ENCODE data around the gene RIC8A. TPM values are rescaled to one million over a fixed set of nuclear protein-coding genes. Genes with fewer than 3 reads are reported as not detected.

Gene RIC8A
- polyA plus RNA-seq, 1 experiment = 242 TPM

DNA sequence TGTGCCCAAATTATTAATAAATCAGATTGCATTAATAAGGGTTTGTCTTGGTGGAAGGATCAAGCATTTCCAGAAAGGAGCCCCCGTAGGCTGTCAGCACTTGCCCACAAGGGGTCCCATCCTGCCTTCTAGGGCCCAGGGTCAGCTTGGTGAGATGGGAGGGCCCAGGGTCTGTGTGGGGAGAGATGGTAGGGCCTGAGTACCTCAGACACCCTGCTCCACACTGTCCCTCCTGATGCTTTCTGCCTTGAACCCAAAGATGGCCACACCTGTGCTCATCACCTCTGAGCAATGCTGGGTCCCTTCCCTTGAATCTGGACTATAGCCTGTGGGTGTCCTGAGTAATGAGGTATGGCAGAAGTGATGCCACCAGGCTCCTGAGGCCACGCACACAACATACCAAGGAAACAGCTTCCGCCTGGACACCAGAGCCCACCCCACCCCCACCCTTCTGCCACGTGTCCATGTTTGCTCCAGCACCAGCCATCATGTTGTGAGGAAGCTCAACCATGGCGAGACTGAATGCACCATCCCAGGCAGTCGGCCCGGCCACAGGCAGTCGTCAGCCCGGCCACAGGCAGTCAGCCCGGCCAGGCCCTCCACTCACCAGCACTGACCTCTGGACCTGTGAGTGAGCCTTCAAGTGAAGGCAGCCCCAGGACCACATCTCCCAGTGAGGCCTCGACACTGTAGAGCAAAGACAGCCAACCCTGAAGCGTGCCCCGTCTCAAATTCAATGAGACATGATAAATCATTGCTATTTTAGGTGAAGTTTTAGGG lies 7.1 kb upstream of the RIC8A start:
- H3K4me3 ChIP-seq (ENCODE audit: low read depth, low read length) = no peak overlapping the region
- H3K36me3 ChIP-seq (ENCODE audit: control insufficient read depth, insufficient read depth, low read length) = peaks cover 28% of the 10 kb centered on the region
- no peaks in the 10 kb centered on the region for H3K27me3 ChIP-seq (ENCODE audit: control insufficient read depth, insufficient read depth, low read length)
- ChIA-PET CTCF (interaction anchor here (0.7 kb wide), 1 partner anchor 43 kb away, joined by 4 read pairs; no protein-coding TSS in a partner anchor), POLR2A (no interaction called here)
- no peak for DNase-seq (ENCODE audit: low read depth)
- TF ChIP-seq, protein P1, sequence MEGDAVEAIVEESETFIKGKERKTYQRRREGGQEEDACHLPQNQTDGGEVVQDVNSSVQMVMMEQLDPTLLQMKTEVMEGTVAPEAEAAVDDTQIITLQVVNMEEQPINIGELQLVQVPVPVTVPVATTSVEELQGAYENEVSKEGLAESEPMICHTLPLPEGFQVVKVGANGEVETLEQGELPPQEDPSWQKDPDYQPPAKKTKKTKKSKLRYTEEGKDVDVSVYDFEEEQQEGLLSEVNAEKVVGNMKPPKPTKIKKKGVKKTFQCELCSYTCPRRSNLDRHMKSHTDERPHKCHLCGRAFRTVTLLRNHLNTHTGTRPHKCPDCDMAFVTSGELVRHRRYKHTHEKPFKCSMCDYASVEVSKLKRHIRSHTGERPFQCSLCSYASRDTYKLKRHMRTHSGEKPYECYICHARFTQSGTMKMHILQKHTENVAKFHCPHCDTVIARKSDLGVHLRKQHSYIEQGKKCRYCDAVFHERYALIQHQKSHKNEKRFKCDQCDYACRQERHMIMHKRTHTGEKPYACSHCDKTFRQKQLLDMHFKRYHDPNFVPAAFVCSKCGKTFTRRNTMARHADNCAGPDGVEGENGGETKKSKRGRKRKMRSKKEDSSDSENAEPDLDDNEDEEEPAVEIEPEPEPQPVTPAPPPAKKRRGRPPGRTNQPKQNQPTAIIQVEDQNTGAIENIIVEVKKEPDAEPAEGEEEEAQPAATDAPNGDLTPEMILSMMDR (IDR thresholded peaks at IDR 0.05; ENCODE audit: insufficient read depth, low read depth, low read length) = no peak

DNA sequence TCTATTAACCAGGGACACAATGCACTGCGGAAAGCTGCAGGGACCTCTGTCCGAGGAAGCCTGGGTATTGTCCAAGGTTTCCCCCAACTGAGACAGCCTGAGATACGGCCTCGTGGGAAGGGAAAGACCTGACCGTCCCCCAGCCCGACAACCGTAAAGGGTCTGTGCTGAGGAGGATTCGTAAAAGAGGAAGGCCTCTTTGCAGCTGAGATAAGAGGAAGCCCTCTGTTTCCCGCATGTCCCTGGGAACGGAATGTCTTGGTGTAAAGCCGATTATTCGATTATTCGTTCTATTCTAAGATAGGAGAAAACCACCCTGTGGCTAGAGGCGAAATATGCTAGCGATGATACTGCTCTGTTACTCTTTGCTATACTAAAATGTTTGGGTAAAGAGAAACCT lies 5.5 kb upstream of the RIC8A start:
- ChIA-PET POLR2A (no interaction called here), CTCF (no interaction called here)
- DNase-seq (ENCODE audit: low read depth) = no peak
- no peaks in the 10 kb centered on the region for H3K27me3 ChIP-seq (ENCODE audit: control insufficient read depth, insufficient read depth, low read length)
- H3K36me3 ChIP-seq (ENCODE audit: control insufficient read depth, insufficient read depth, low read length) = peaks cover 30% of the 10 kb centered on the region
- H3K4me3 ChIP-seq (ENCODE audit: low read depth, low read length) = no peak overlapping the region
- TF ChIP-seq, protein P1 (IDR thresholded peaks at IDR 0.05; ENCODE audit: insufficient read depth, low read depth, low read length) = no peak

DNA sequence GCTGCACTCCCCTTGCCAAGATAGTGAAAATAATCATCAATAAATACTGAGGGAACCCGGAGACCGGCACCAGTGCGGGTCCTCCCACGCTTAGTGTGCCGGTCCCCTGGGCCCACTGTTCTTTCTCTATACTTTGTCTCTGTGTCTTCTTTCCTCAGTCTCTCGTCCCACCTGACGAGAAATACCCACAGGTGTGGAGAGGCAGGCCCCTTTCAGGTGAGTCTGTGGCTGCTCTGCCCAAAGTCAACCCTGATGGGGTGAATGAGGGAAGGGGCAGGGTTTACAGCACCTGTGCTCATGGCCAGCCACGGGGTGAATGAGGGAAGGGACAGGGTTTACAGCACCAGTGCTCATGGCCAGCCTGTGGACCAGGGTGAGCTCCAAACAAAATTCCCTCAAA lies 5.0 kb upstream of the RIC8A start:
- Histone ChIP-seq H3K27me3 (ENCODE audit: control insufficient read depth, insufficient read depth, low read length) (no peaks in the 10 kb centered on the region), H3K36me3 (ENCODE audit: control insufficient read depth, insufficient read depth, low read length) (peaks cover 30% of the 10 kb centered on the region), H3K4me3 (ENCODE audit: low read depth, low read length) (no peak overlapping the region)
- ChIA-PET POLR2A (no interaction called here), CTCF (interaction anchor here (0.6 to 1.2 kb wide), 2 partner anchors 48 to 168 kb away, joined by 3 to 4 read pairs; no protein-coding TSS in a partner anchor)
- TF ChIP-seq, protein P1 (IDR thresholded peaks at IDR 0.05; ENCODE audit: insufficient read depth, low read depth, low read length) = no peak
- DNase-seq (ENCODE audit: low read depth) = no peak

DNA sequence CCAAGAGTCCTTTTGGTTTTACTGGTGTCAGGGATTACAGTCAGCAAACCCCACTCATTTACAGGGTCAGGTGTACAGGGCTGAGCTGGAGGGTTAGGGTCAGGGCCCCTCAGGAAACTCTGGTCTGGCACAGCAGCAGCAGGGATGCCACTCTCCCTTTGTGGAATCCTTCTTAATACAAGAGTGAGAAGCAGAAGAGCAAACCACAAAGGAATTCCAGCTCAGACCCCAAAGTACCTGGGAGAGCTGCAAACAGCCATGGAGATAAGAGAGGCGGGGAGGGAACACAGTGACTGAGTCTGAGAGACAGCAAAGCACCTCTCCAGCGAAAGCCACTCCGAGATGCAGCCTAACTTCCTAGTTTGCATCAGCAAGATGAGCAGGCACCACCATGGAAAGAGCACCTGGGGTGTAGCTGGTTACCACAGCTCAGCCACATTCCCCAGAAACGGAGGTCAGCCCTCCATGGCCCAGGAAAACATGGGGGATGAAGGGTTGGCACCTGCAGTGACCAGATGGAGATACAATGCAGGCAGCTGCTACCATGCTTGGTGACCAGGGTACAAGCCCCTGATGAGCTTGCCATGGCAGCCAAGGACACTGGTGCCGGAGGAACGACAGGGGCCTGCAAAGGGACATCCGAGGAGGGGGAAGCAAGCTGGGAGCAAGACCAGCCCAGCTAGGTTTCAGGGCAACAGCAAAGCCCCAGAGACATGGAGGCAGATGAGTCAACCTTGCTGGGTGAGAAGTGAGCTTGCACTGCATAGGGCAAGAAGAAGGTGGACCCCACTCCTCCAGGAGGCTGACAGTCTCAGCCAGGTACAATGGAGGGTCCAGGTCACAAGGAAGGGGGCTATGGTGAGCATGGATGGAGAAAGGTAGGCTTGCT lies 4.2 kb upstream of the RIC8A start:
- Histone ChIP-seq H3K27me3 (ENCODE audit: control insufficient read depth, insufficient read depth, low read length) (no peaks in the 10 kb centered on the region), H3K36me3 (ENCODE audit: control insufficient read depth, insufficient read depth, low read length) (peaks cover 30% of the 10 kb centered on the region), H3K4me3 (ENCODE audit: low read depth, low read length) (no peak overlapping the region)
- DNase-seq (ENCODE audit: low read depth) = no peak
- POLR2A ChIA-PET = no interaction called here
- CTCF ChIA-PET = interaction anchor here (0.8 to 1.4 kb wide), 5 partner anchors 47 to 245 kb away, joined by 3 to 4 read pairs (median 3); no protein-coding TSS in a partner anchor
- TF ChIP-seq, protein P1 (IDR thresholded peaks at IDR 0.05; ENCODE audit: insufficient read depth, low read depth, low read length) = no peak
